ENCODE data around the gene CYP4Z1. TPM values are rescaled to one million over a fixed set of nuclear protein-coding genes. Genes with fewer than 3 reads are reported as not detected.
"Not testable (repeated sequence)": the region's sequence is repeated elsewhere in the genome, so short reads cannot be mapped to it uniquely, and the experiment has no call there.

CYP4Z1 gene
- total and polyA plus RNA-seq, 4 donors = 0.25 to 1.3 (median 1.2) TPM

DNA sequence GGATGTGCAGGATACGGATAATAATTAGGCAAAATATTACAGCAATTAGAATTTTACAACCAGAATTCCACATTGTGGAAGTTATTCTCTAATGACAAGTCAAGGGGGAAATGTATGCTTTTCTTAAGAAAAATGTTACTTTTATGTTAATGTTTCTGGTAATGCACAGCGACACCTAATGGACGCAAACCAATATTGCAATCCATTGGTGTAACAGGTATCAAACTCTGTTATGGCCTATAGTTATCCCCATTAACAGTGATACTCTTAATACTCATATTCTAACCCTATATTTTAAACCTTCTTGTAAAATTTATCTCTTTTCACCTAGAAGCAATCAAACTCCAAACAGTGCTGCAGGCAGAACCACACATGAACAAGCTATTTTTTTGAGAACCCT, 22.3 kb downstream of the CYP4Z1 start:
- peak; percentile 17 to 32 (median 20) for DNase-seq
- H3K27me3 ChIP-seq (ENCODE audit: control insufficient read depth in 3 of 3, insufficient read depth in 3 of 3, low read length in 2 of 3); H3K4me1 ChIP-seq (ENCODE audit: control insufficient read depth in 5 of 5, insufficient read depth in 5 of 5, low read length in 5 of 5); H3K4me3 ChIP-seq; H3K36me3 ChIP-seq (ENCODE audit: control insufficient read depth in 4 of 4, insufficient read depth in 4 of 4, low read length in 4 of 4); ATAC-seq (ENCODE audit: insufficient read depth, low FRiP score); H3K9ac ChIP-seq (ENCODE audit: insufficient read depth in 1 of 2, low read length in 2 of 2); H3K27ac ChIP-seq (ENCODE audit: low read depth in 1 of 2, low read length in 1 of 2); H3K9me3 ChIP-seq (ENCODE audit: control insufficient read depth in 4 of 4, insufficient read depth in 3 of 4, low read length in 3 of 4): not testable (repeated sequence)
- TF ChIP-seq, protein P1, sequence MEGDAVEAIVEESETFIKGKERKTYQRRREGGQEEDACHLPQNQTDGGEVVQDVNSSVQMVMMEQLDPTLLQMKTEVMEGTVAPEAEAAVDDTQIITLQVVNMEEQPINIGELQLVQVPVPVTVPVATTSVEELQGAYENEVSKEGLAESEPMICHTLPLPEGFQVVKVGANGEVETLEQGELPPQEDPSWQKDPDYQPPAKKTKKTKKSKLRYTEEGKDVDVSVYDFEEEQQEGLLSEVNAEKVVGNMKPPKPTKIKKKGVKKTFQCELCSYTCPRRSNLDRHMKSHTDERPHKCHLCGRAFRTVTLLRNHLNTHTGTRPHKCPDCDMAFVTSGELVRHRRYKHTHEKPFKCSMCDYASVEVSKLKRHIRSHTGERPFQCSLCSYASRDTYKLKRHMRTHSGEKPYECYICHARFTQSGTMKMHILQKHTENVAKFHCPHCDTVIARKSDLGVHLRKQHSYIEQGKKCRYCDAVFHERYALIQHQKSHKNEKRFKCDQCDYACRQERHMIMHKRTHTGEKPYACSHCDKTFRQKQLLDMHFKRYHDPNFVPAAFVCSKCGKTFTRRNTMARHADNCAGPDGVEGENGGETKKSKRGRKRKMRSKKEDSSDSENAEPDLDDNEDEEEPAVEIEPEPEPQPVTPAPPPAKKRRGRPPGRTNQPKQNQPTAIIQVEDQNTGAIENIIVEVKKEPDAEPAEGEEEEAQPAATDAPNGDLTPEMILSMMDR (IDR thresholded peaks at IDR 0.05; ENCODE audit: control extremely low read depth, extremely low read depth) = peak; percentile 17
- WGBS, 2 donors = 1 to 6% methylated on average over 3 of the region's 3 CpGs

DNA sequence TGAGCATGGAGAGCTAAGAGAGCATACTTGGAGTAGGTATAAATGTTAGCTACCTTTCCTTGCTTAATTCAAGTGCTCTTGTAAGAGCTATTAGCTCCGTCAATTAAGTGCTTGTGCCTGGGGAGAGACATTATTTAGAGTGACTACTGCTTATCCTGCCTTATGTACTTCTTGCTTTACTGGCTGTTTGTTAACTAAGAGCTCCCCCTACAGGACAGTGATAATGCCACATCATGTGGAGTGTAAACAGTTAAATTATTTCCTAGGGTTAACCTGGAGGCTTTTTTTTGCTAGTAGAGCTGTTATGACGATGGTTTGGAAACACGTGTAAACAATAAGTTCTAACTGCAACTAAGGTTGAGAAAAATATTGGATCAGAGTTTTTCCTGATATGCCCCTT, 24.4 kb downstream of the CYP4Z1 start:
- WGBS, 2 donors = 19 to 28% methylated on average over 3 of the region's 3 CpGs

DNA sequence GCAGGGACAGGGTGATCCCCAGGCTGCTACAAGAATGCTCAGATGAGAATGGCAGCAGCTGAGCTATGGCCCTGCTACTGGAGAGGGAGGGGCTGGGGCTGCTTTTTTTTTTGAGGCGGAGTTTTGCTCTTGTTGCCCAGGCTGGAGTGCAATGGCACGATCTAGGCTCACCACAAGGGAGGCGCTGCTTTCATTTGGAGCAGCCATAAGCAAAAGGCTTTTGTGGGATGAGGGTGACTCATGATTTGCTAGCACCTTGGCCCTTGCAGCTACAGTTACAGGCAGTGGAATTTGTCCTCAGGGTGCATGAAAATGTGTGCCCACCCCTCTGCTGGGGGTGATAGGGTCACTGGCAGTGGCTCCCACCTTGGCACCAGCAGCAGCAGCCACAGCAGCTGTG, 37.8 kb downstream of the CYP4Z1 start:
- Histone ChIP-seq H3K36me3 (ENCODE audit: control insufficient read depth in 4 of 4, insufficient read depth in 4 of 4, low read length in 4 of 4) (no peaks in the 10 kb centered on the region), H3K4me3 (no peak overlapping the region), H3K27me3 (ENCODE audit: control insufficient read depth in 3 of 3, insufficient read depth in 3 of 3, low read length in 2 of 3) (no peaks in the 10 kb centered on the region), H3K27ac (ENCODE audit: low read depth in 1 of 2, low read length in 1 of 2) (no peak overlapping the region), H3K4me1 (ENCODE audit: control insufficient read depth in 5 of 5, insufficient read depth in 5 of 5, low read length in 5 of 5) (no peaks in the 10 kb centered on the region), H3K9me3 (ENCODE audit: control insufficient read depth in 4 of 4, insufficient read depth in 3 of 4, low read length in 3 of 4) (peaks cover 0 to 3% (median 0%) of the 10 kb centered on the region in 4 donors), H3K9ac (ENCODE audit: insufficient read depth in 1 of 2, low read length in 2 of 2) (no peak overlapping the region)
- no peak for ATAC-seq (ENCODE audit: insufficient read depth, low FRiP score)
- no peak for DNase-seq
- TF ChIP-seq, protein P1 (IDR thresholded peaks at IDR 0.05; ENCODE audit: control extremely low read depth, extremely low read depth) = no peak
- 93 to 95% methylated on average over 3 of the region's 3 CpGs for WGBS, 2 donors

More for the DNA sequence above, 24.4 kb downstream of the CYP4Z1 start:
- not testable (repeated sequence) for DNase-seq; H3K27me3 ChIP-seq (ENCODE audit: control insufficient read depth in 3 of 3, insufficient read depth in 3 of 3, low read length in 2 of 3); H3K9me3 ChIP-seq (ENCODE audit: control insufficient read depth in 4 of 4, insufficient read depth in 3 of 4, low read length in 3 of 4); H3K9ac ChIP-seq (ENCODE audit: insufficient read depth in 1 of 2, low read length in 2 of 2); ATAC-seq (ENCODE audit: insufficient read depth, low FRiP score); H3K4me3 ChIP-seq; H3K36me3 ChIP-seq (ENCODE audit: control insufficient read depth in 4 of 4, insufficient read depth in 4 of 4, low read length in 4 of 4); H3K27ac ChIP-seq (ENCODE audit: low read depth in 1 of 2, low read length in 1 of 2); H3K4me1 ChIP-seq (ENCODE audit: control insufficient read depth in 5 of 5, insufficient read depth in 5 of 5, low read length in 5 of 5)

DNA sequence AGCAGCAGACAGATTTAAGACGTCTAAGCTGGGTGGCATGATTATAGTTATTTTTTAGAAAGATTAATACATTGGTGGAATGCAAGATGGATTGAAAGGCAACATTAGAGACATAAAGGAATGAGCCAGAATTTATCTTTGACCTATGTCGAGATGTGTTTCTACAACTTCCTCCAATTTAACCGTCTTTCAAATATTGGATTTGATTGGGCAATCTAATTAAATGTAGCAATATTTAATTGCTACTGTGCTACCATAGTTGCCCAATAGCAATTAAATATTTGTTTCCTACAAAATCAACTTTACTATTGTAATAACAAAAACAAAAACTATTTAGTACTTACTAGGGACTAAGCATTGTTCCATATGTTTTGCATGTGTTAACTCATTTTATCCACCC, 39.8 kb downstream of the CYP4Z1 start:
- Histone ChIP-seq H3K9ac (ENCODE audit: insufficient read depth in 1 of 2, low read length in 2 of 2) (no peak overlapping the region), H3K27me3 (ENCODE audit: control insufficient read depth in 3 of 3, insufficient read depth in 3 of 3, low read length in 2 of 3) (no peaks in the 10 kb centered on the region), H3K9me3 (ENCODE audit: control insufficient read depth in 4 of 4, insufficient read depth in 3 of 4, low read length in 3 of 4) (peaks cover 0 to 3% (median 0%) of the 10 kb centered on the region in 4 donors), H3K4me1 (ENCODE audit: control insufficient read depth in 5 of 5, insufficient read depth in 5 of 5, low read length in 5 of 5) (no peaks in the 10 kb centered on the region), H3K27ac (ENCODE audit: low read depth in 1 of 2, low read length in 1 of 2) (no peak overlapping the region), H3K36me3 (ENCODE audit: control insufficient read depth in 4 of 4, insufficient read depth in 4 of 4, low read length in 4 of 4) (no peaks in the 10 kb centered on the region), H3K4me3 (no peak overlapping the region)
- ATAC-seq (ENCODE audit: insufficient read depth, low FRiP score) = no peak
- DNase-seq = no peak
- TF ChIP-seq, protein P1 (IDR thresholded peaks at IDR 0.05; ENCODE audit: control extremely low read depth, extremely low read depth) = no peak
- 69 to 77% methylated on average over 3 of the region's 3 CpGs for WGBS, 2 donors

DNA sequence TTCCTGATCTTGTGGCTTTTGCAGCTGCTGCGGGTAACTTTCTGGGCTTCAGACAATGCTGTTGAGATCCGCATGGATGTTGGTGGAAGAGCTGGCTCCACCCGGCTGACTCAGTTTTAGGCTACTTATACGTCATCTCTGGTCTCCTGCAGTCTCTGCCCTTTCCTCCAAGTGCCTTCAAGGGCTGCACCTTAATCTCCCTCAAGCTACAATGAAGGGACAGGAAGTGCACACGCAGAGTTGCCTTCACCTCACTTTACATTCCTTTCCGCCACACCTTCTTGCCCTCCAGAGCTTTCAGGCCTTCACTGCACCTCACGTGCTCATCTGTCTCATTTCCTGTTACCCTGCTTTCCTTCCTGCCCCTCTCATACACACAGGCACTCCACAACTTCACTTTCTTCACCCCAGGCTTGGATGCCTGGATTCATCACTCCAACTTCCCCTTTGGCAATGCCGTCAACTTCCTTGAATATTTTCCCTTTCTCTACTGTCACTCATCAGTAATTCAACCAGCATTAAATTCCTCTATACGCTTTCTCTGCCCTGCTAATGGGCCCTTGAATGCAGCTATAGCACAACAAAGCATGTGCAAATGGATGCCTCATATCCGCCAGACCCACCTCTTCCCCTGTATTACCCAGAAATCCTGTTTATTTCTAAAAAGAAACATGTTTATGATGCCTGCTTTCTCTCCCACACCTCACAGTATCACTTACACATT, 41.0 kb downstream of the CYP4Z1 start:
- H3K27me3 ChIP-seq (ENCODE audit: control insufficient read depth in 3 of 3, insufficient read depth in 3 of 3, low read length in 2 of 3); H3K4me3 ChIP-seq; H3K27ac ChIP-seq (ENCODE audit: low read depth in 1 of 2, low read length in 1 of 2); H3K36me3 ChIP-seq (ENCODE audit: control insufficient read depth in 4 of 4, insufficient read depth in 4 of 4, low read length in 4 of 4); H3K9ac ChIP-seq (ENCODE audit: insufficient read depth in 1 of 2, low read length in 2 of 2); H3K9me3 ChIP-seq (ENCODE audit: control insufficient read depth in 4 of 4, insufficient read depth in 3 of 4, low read length in 3 of 4); DNase-seq; H3K4me1 ChIP-seq (ENCODE audit: control insufficient read depth in 5 of 5, insufficient read depth in 5 of 5, low read length in 5 of 5): not testable (repeated sequence)
- WGBS, 2 donors = 47 to 60% methylated on average over 9 to 10 of the region's 10 CpGs
- peak; percentile 78 for ATAC-seq (ENCODE audit: insufficient read depth, low FRiP score)

DNA sequence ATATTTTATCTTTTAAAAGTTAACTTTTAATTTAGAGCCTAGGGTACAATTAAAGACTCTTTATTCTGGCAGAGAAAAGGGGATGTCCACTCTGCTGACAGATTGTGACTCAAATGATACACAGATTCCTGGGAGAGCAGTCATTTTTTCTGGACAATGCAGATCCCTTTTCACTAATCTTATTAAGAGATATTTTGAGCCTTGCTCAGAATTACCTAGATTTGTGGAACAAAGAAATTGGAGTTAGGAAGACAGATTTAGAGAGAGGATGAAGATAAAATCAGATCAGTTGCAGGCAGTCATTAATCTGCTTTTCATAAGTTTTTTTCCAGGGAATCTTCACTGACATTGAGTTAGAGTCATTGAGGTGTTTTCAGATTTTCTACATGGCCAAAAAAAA, 42.5 kb downstream of the CYP4Z1 start:
- DNase-seq; H3K36me3 ChIP-seq (ENCODE audit: control insufficient read depth in 4 of 4, insufficient read depth in 4 of 4, low read length in 4 of 4); H3K4me3 ChIP-seq; H3K27ac ChIP-seq (ENCODE audit: low read depth in 1 of 2, low read length in 1 of 2); H3K9ac ChIP-seq (ENCODE audit: insufficient read depth in 1 of 2, low read length in 2 of 2); ATAC-seq (ENCODE audit: insufficient read depth, low FRiP score); H3K27me3 ChIP-seq (ENCODE audit: control insufficient read depth in 3 of 3, insufficient read depth in 3 of 3, low read length in 2 of 3); H3K4me1 ChIP-seq (ENCODE audit: control insufficient read depth in 5 of 5, insufficient read depth in 5 of 5, low read length in 5 of 5); H3K9me3 ChIP-seq (ENCODE audit: control insufficient read depth in 4 of 4, insufficient read depth in 3 of 4, low read length in 3 of 4): not testable (repeated sequence)
